Esophagus muscularis mucosa (tissue), 4 donors: ENCODE results near the gene MRPL23. TPM values are rescaled to one million over a fixed set of nuclear protein-coding genes. Genes with fewer than 3 reads are reported as not detected.

Source experiments
- DNase-seq: peaks from one replicate; pipeline ENCODE4 v3.0.0-alpha.2; 2017; ENCODE audit errors: extremely low spot score
- H3K27ac ChIP-seq, 4 donors: fragments of 200-600 bp; sonication (generic); replicated peaks in 1 of 4; 1 replicate in 3 of 4; 2 replicates in 1 of 4; pipeline ENCODE4 v1.5.1; 2016 to 2019; ENCODE audit warnings: mild to moderate bottlenecking in 1 of 4
- H3K27me3 ChIP-seq, 4 donors: fragments of 200-600 bp; sonication (generic); one replicate each; pipeline versions ENCODE4 v1.5.1 to v1.6.0; 2016 to 2019
- H3K36me3 ChIP-seq, 4 donors: fragments of 200-600 bp; sonication (generic); one replicate each; pipeline ENCODE4 v1.5.1; 2016 to 2019
- H3K4me1 ChIP-seq, 4 donors: fragments of 200-600 bp; sonication (generic); one replicate each; pipeline ENCODE4 v1.5.1; 2016 to 2019
- H3K4me3 ChIP-seq, 4 donors: fragments of 200-600 bp; sonication (generic); 1 replicate in 2 of 4; 2 replicates in 2 of 4; pipeline ENCODE4 v1.5.1; 2016 to 2019; ENCODE audit warnings: mild to moderate bottlenecking in 4 of 4, moderate library complexity in 1 of 4
- H3K9me3 ChIP-seq, 4 donors: fragments of 200-600 bp; sonication (generic); 1 replicate in 3 of 4; 2 replicates in 1 of 4; pipeline ENCODE4 v1.5.1; 2016 to 2019
- EP300 ChIP-seq: sonication (generic); formaldehyde crosslinking; IDR thresholded peaks from one replicate; pipeline ENCODE4 v1.6.1; 2017; ENCODE audit warnings: antibody characterized with exemption
- POLR2A ChIP-seq: fragments of 450-650 bp; IDR thresholded peaks from one replicate; pipeline ENCODE4 v1.6.1; 2017; ENCODE audit warnings: antibody characterized with exemption, moderate library complexity, mild to moderate bottlenecking, low read depth
- POLR2AphosphoS5 ChIP-seq, 2 donors: sonication (generic); formaldehyde crosslinking; IDR thresholded peaks; one replicate each; pipeline ENCODE4 v1.6.1; 2017; ENCODE audit warnings: antibody characterized with exemption in 2 of 2
- WGBS: methylation state at CpG from one replicate; pipeline ENCODE4 v1.1.5; 2018; 5-methylcytosine and 5-hydroxymethylcytosine counted together
- intact Hi-C: fragments of 100-400 bp; cut with DNase I; formaldehyde crosslinking; loops from one replicate; pipeline ENCODE4 v1.15.1; 2023
- total RNA-seq, 4 donors: library from RNA; depleted of rRNA; stranded (reverse); fragments of >200 nt; gene quantifications; one replicate each; pipeline versions ENCODE4 v1.1.0 to v1.2.1, GENCODE V29; 2016
- TF ChIP-seq, protein P1 (sequence below), 3 experiments: fragments of 200-600 bp in 2 of 3; fragments of 450-650 bp in 1 of 3; sonication (generic) in 2 of 3; IDR thresholded peaks; one replicate each; pipeline ENCODE4 v1.5.1; 2017 to 2019; ENCODE audit warnings: antibody characterized with exemption in 3 of 3, mild to moderate bottlenecking in 2 of 3, moderate library complexity in 1 of 3

Gene MRPL23
- total RNA-seq, 4 donors from 2014 or later: 82.0 to 153 (median 92.4) TPM

DNA sequence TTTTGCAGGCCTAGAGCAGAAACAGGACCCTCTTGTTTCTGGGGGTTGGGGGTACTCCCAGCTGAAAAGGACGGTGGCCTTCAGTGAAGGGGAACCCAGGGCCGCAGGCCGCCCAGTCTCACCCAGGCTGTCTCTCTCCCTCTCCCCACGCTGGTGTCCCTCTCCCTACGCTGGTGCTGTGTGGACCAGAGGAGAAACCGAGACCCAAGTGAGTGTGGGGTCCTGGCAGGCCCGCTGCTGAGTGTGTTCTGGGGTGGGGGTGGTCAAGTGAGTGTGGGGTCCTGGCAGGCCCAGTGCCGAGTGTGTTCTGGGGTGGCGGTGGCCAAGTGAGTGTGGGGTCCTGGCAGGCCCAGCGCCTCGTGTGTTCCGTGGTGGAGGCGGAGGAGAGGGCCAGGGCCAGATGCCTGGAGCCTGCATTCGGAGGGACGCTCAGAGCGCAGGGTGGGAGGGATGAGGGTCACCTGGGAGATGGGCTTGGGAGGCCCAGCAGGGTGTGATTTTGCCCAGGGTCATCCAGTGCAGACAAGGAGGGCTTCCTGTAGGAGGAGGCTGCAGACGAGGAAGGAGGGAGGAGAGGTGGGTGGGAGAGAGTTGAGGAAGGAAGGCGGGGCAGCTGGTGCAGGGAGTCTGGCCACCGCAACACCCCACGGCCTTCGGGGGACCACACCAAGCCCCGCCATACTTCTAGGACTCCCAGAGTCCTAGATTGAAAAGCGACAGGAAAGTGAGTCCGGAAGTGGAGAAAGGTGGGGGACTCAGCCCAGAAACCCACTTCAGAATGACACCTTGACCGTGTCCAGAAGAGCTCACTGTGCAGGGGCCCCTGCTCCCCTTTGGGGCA, 17.3 kb upstream of the MRPL23 start:
- no peaks in the 10 kb centered on the region for H3K9me3 ChIP-seq
- 85% methylated on average over 25 of the region's 25 CpGs for WGBS
- TF ChIP-seq POLR2AphosphoS5 (IDR thresholded peaks at IDR 0.05) (no peak), POLR2A (no peak), EP300 (no peak)
- TF ChIP-seq, protein P1, sequence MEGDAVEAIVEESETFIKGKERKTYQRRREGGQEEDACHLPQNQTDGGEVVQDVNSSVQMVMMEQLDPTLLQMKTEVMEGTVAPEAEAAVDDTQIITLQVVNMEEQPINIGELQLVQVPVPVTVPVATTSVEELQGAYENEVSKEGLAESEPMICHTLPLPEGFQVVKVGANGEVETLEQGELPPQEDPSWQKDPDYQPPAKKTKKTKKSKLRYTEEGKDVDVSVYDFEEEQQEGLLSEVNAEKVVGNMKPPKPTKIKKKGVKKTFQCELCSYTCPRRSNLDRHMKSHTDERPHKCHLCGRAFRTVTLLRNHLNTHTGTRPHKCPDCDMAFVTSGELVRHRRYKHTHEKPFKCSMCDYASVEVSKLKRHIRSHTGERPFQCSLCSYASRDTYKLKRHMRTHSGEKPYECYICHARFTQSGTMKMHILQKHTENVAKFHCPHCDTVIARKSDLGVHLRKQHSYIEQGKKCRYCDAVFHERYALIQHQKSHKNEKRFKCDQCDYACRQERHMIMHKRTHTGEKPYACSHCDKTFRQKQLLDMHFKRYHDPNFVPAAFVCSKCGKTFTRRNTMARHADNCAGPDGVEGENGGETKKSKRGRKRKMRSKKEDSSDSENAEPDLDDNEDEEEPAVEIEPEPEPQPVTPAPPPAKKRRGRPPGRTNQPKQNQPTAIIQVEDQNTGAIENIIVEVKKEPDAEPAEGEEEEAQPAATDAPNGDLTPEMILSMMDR (IDR thresholded peaks at IDR 0.05): no peak
- H3K27me3 ChIP-seq: no peaks in the 10 kb centered on the region
- H3K36me3 ChIP-seq: peaks cover 0 to 3% (median 0%) of the 10 kb centered on the region in 4 donors
- H3K4me1 ChIP-seq: peaks cover 17 to 33% (median 26%) of the 10 kb centered on the region in 4 donors
- no peak overlapping the region for H3K4me3 ChIP-seq
- intact Hi-C loops: no loop called here
- DNase-seq: no peak
- peak overlapping the region in 2 of 4 donors; percentile 34 to 42 for H3K27ac ChIP-seq

GRCh38 chr11:1930462-1930830, 16.7 kb upstream of the MRPL23 start:
- DNase-seq: no peak

DNA sequence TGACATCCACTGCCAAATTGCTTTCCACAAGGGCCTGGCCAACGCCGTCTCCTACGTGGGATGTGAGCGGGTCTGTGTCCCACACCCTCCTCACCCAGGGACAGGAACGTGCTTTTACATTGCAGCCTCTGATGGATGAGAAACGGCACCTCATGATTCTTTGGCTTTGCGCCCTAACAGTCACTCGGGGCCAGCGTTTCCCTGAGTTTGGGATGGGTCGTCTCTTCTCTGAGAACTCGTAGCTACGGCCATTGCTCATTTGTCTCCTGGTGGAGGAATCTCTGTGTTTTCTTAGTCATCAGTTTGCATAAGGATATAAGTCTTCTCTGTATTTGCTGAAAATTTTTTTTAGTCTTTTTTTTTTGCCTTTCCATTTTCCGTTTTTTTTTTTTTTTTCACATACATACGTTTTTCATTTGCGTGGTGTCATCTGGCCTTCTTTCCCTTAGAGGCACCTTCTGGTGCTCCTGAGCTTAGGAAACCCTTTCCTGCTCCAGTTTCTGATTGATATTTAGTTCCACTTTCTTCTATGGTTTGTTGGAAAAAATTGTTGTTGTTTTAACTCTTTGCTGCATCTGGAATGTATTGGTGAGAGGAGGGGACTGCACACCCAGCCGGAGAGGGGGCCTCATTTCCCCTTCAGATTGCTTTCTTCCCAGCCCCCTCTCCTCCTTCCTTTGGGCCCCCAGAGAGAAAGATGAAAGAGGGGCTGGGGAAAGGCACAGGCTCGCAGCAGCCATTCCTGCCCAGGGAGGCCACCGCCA, 15.6 kb upstream of the MRPL23 start:
- Histone ChIP-seq H3K36me3 (peaks cover 0 to 3% (median 0%) of the 10 kb centered on the region in 4 donors), H3K4me3 (no peak overlapping the region), H3K27me3 (no peaks in the 10 kb centered on the region), H3K9me3 (no peaks in the 10 kb centered on the region), H3K4me1 (peaks cover 13 to 33% (median 24%) of the 10 kb centered on the region in 4 donors), H3K27ac (peak overlapping the region; percentile 25 to 49 (median 36))
- no peak for DNase-seq
- intact Hi-C loops: no loop called here
- TF ChIP-seq POLR2AphosphoS5 (IDR thresholded peaks at IDR 0.05): peak; percentile 13 to 54
- TF ChIP-seq, protein P1 (IDR thresholded peaks at IDR 0.05): no peak
- 40% methylated on average over 18 of the region's 18 CpGs for WGBS

More at GRCh38 chr11:1930462-1930830, 16.7 kb upstream of the MRPL23 start:
- intact Hi-C loops: no loop called here
- 84% methylated on average over 9 of the region's 9 CpGs for WGBS
- H3K36me3 ChIP-seq: peaks cover 0 to 3% (median 0%) of the 10 kb centered on the region in 4 donors
- TF ChIP-seq POLR2A (no peak), EP300 (no peak), POLR2AphosphoS5 (IDR thresholded peaks at IDR 0.05) (peak in 1 of 2 donors; percentile 19)
- TF ChIP-seq, protein P1 (IDR thresholded peaks at IDR 0.05): no peak
- no peak overlapping the region for H3K4me3 ChIP-seq
- peaks cover 17 to 33% (median 26%) of the 10 kb centered on the region in 4 donors for H3K4me1 ChIP-seq
- H3K27me3 ChIP-seq: no peaks in the 10 kb centered on the region
- H3K9me3 ChIP-seq: no peaks in the 10 kb centered on the region
- H3K27ac ChIP-seq: peak overlapping the region in 2 of 4 donors; percentile 17 to 42

DNA sequence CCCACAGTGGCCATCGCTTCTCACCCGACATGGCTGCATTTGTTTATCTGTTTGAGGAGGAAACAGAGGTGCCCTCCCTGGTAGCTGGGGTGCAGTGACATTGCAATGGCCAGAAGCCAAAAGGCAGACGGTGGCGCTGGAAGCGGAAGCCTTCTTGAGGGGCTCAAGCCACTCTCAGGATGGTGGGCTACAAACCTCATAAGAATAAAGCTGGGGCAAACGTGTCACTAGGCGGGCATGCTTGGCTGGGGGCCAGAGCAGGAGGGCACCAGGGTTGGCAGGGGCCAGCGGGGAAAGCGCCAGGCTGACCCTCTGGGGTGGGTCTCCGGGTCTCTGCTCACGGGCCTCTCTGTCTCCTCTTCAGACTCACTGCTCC, 15.0 kb upstream of the MRPL23 start:
- no peak for TF ChIP-seq EP300
- TF ChIP-seq, protein P1 (IDR thresholded peaks at IDR 0.05): no peak
- no peak for TF ChIP-seq POLR2AphosphoS5 (IDR thresholded peaks at IDR 0.05)
- intact Hi-C loops: no loop called here
- peaks cover 12 to 28% (median 19%) of the 10 kb centered on the region in 4 donors for H3K4me1 ChIP-seq
- H3K4me3 ChIP-seq: no peak overlapping the region
- H3K36me3 ChIP-seq: peaks cover 0 to 3% (median 0%) of the 10 kb centered on the region in 4 donors
- H3K9me3 ChIP-seq: no peaks in the 10 kb centered on the region
- H3K27ac ChIP-seq: peak overlapping the region; percentile 25 to 49 (median 36)
- DNase-seq: no peak
- peaks cover 0 to under 1% (median 0%) of the 10 kb centered on the region in 4 donors for H3K27me3 ChIP-seq
- WGBS: 87% methylated on average over 8 of the region's 11 CpGs
